ENCODE measurements around the gene ABCA2. TPM values are rescaled to one million over a fixed set of nuclear protein-coding genes. Genes with fewer than 3 reads are reported as not detected.
A peak's percentile ranks its signal among the peaks of the same experiment; 100 is the strongest.

ABCA2 gene
- total and polyA plus RNA-seq, 9 of the 15 experiments (the other 6 are each of a cell fraction or from before 2014, with no cell fraction given) = 0.69 to 16.3 (median 6.1) TPM; not detected in 2

DNA sequence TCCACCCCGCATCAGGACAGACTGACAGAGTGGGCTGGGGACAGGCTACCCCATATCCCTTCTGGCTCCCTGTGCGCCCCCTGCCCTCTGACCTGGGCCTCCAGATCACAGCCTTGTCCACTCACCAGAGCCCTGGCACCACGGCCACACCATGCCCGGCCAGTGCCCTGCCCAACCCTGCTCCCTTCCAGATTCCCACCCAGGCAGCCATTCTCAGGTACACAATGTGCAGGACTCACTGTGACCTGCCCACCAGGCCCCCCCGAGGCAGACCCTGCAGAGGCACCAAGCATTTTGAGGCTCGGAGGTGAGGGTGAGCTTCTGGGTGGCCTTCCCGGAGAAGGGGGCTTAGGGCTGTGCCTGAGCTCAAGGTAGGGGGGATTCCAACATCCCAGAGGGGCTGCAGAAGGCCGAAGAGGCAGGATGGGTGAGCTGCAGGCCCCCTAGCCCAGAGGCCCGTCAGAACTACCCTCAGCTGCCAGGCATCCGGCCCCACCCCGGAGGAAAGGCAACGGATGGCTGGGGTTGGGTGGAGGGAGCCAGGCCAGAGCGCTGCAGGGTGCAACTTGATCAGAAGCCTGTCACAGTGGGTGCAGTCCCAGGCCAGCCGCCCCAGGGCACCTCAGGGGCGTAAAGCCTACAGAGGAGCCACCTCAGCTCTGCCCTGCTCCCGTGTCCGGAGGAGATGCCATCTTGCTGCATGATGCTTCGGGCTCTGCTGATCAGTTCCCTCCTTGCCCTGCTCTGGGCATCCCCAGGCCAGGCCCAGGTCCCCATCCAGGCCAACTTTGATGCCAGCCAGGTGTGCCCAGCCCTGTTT, 45.6 kb downstream of the ABCA2 start, which contains the start of gene LCNL1:
Gene LCNL1 (plus strand): TSS at position 762 of the 820 bp plus-strand sequence. CDS start 594 bp downstream, outside the sequence.
- peak within 1 kb of the TSS in 1 of 2 experiments; percentile 76; a peak in 2 of 4 replicates for H3K9ac ChIP-seq (ENCODE audit: insufficient read depth in 1 of 2, low read depth in 2 of 2, low read length in 2 of 2)
- WGBS (ENCODE audit: insufficient coverage, low coverage, missing lambda C conversion rate) = 43% methylated on average over 15 of the region's 18 CpGs
- no peak within 1 kb of the TSS for H3K4me2 ChIP-seq (ENCODE audit: insufficient read depth, low read length)
- no peak within 1 kb of the TSS for H2AFZ ChIP-seq (ENCODE audit: low read depth, low read length)
- DNase-seq (ENCODE audit: extremely low read depth in 1 of 4, low spot score in 3 of 4) = no peak
- no peak within 1 kb of the TSS for H3K27ac ChIP-seq (ENCODE audit: extremely low read depth, low read depth, low read length)
- no peaks in the 10 kb centered on the region for H3K9me3 ChIP-seq (replicated peaks; ENCODE audit: control insufficient read depth, insufficient read depth, low read depth, low read length)
- H3K4me1 ChIP-seq (replicated peaks in 1 of 2; ENCODE audit: control insufficient read depth in 2 of 2, insufficient read depth in 2 of 2, low read length in 2 of 2) = peaks cover 9 to 79% of the 10 kb centered on the region in 2 experiments; a peak in 4 of 5 replicates
- no peak for FAIRE-seq
- no peaks in the 10 kb centered on the region for H4K20me1 ChIP-seq (replicated peaks; ENCODE audit: control insufficient read depth, insufficient read depth, low read length)
- no TSS peak for BruUV-seq (replicated peaks)
- H3K27me3 ChIP-seq (ENCODE audit: control insufficient read depth in 2 of 2, insufficient read depth in 2 of 2, low read length in 2 of 2) = no peaks in the 10 kb centered on the region
- in situ Hi-C loops (cut with MboI) (no loop called here), intact Hi-C loops (cut with micrococcal nuclease) (no loop called here)
- H3K79me2 ChIP-seq (ENCODE audit: control insufficient read depth, insufficient read depth, low read length) = no peaks in the 10 kb centered on the region
- H3K36me3 ChIP-seq (ENCODE audit: control insufficient read depth, insufficient read depth, low read length) = no peaks in the 10 kb centered on the region
- H3K9me1 ChIP-seq (ENCODE audit: control insufficient read depth, insufficient read depth, low read length) = no peaks in the 10 kb centered on the region
- no peak for ATAC-seq
- H3K4me3 ChIP-seq = no peak within 1 kb of the TSS
- ChIA-PET POLR2A (interaction anchor here (0.6 kb wide), 1 partner anchor 147 kb away, joined by 3 read pairs; no protein-coding TSS in a partner anchor), CTCF (ENCODE audit: low intra/inter-chr PET ratio) (no interaction called here)
- TF ChIP-seq RCOR1 (IDR thresholded peaks at IDR 0.05; ENCODE audit: borderline replicate concordance in 1 of 2, low read depth in 2 of 2, low read length in 2 of 2) (no peak), ARNT (IDR thresholded peaks at IDR 0.05) (no peak), XRCC5 (IDR thresholded peaks at IDR 0.05; ENCODE audit: low read depth, low read length) (no peak), FOXA1 (IDR thresholded peaks at IDR 0.05; ENCODE audit: borderline replicate concordance) (no peak), ZEB2 (IDR thresholded peaks at IDR 0.05) (no peak), ZNF217 (CRISPR knock-in tag; IDR thresholded peaks at IDR 0.05) (no peak), TAL1 (IDR thresholded peaks at IDR 0.05) (no peak), NFATC3 (IDR thresholded peaks at IDR 0.05) (no peak), PPARD (CRISPR knock-in tag; IDR thresholded peaks at IDR 0.05) (no peak), CBFA2T2 (conservative IDR thresholded peaks at IDR 0.05) (no peak), ZNF445 (CRISPR knock-in tag; IDR thresholded peaks at IDR 0.05; ENCODE audit: low read depth) (no peak), ZNF717 (CRISPR knock-in tag; IDR thresholded peaks at IDR 0.05) (no peak), ZNF134 (CRISPR knock-in tag; conservative IDR thresholded peaks at IDR 0.05) (no peak)
- TF ChIP-seq, protein P1, sequence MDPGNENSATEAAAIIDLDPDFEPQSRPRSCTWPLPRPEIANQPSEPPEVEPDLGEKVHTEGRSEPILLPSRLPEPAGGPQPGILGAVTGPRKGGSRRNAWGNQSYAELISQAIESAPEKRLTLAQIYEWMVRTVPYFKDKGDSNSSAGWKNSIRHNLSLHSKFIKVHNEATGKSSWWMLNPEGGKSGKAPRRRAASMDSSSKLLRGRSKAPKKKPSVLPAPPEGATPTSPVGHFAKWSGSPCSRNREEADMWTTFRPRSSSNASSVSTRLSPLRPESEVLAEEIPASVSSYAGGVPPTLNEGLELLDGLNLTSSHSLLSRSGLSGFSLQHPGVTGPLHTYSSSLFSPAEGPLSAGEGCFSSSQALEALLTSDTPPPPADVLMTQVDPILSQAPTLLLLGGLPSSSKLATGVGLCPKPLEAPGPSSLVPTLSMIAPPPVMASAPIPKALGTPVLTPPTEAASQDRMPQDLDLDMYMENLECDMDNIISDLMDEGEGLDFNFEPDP (CRISPR knock-in tag; IDR thresholded peaks at IDR 0.05) = no peak
- TF ChIP-seq, protein P2, sequence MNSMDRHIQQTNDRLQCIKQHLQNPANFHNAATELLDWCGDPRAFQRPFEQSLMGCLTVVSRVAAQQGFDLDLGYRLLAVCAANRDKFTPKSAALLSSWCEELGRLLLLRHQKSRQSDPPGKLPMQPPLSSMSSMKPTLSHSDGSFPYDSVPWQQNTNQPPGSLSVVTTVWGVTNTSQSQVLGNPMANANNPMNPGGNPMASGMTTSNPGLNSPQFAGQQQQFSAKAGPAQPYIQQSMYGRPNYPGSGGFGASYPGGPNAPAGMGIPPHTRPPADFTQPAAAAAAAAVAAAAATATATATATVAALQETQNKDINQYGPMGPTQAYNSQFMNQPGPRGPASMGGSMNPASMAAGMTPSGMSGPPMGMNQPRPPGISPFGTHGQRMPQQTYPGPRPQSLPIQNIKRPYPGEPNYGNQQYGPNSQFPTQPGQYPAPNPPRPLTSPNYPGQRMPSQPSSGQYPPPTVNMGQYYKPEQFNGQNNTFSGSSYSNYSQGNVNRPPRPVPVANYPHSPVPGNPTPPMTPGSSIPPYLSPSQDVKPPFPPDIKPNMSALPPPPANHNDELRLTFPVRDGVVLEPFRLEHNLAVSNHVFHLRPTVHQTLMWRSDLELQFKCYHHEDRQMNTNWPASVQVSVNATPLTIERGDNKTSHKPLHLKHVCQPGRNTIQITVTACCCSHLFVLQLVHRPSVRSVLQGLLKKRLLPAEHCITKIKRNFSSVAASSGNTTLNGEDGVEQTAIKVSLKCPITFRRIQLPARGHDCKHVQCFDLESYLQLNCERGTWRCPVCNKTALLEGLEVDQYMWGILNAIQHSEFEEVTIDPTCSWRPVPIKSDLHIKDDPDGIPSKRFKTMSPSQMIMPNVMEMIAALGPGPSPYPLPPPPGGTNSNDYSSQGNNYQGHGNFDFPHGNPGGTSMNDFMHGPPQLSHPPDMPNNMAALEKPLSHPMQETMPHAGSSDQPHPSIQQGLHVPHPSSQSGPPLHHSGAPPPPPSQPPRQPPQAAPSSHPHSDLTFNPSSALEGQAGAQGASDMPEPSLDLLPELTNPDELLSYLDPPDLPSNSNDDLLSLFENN (IDR thresholded peaks at IDR 0.05; ENCODE audit: low read depth in 2 of 2, low read length in 2 of 2) = no peak
- TF ChIP-seq, protein P3, sequence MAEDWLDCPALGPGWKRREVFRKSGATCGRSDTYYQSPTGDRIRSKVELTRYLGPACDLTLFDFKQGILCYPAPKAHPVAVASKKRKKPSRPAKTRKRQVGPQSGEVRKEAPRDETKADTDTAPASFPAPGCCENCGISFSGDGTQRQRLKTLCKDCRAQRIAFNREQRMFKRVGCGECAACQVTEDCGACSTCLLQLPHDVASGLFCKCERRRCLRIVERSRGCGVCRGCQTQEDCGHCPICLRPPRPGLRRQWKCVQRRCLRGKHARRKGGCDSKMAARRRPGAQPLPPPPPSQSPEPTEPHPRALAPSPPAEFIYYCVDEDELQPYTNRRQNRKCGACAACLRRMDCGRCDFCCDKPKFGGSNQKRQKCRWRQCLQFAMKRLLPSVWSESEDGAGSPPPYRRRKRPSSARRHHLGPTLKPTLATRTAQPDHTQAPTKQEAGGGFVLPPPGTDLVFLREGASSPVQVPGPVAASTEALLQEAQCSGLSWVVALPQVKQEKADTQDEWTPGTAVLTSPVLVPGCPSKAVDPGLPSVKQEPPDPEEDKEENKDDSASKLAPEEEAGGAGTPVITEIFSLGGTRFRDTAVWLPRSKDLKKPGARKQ (CRISPR knock-in tag; IDR thresholded peaks at IDR 0.05) = no peak
